ENCODE results near the gene MAPKAPK2.

The MAPKAPK2 gene

GRCh38 chr1:206683313-206683712, 1.4 kb upstream of the MAPKAPK2 start:
- no peak for DNase-seq (ENCODE audit: low spot score)

- no peak for DNase-seq (ENCODE audit: low spot score)
Observed at GRCh38 chr1:206684003-206684402, 702 bp upstream of the MAPKAPK2 start.

DNA sequence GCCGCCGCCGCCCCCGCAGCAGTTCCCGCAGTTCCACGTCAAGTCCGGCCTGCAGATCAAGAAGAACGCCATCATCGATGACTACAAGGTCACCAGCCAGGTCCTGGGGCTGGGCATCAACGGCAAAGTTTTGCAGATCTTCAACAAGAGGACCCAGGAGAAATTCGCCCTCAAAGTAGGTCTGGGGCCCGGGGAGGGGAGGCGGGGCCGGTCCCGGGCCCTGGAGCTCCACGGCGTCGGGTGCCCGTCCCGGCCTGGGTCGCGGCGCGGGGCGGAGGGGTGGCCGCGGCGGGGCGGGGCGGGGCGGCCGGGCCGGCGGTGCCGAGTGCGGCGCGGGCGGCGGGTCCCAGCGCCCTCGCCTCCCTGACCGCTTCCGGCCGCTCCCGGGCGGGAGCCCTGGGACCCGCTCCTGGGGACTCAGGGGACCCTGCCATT, 646 bp downstream of the MAPKAPK2 start:
- DNase-seq (ENCODE audit: low spot score): peak; percentile 56

DNA sequence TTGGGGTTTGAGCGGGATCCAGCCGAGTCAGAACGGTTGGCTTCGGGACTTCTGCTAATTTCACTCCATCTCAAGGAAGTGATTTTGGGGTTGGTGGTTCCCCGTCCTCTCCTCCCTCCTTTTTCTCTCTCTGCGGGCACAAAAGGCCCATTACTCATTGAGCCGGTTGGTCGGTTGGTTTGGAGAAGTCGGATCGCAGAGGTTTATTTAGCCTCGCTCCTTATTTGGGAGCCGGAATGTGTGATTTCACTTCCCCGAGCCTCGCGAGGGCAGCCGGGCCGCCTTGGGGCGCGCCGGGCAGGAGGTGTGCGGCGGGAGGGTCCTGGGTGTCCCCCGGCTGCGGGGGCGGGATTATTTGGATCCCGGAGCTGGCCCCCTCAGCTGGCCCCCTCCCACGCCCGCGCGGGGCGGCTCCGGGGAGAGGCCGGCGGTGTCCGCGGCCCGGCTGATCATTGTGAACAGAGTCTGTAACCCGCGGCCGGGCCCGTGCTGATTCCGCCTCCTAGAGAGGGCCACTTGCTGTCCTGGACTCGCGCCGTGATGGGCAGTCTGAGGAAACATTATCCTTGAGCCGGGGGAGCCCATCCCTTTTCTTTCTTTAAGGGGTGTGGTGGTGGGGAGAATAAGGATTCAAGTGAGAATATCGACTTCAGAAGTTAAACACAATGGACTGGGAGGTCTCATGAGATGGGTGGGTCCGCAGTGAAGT, 1.2 kb downstream of the MAPKAPK2 start:
- peak; percentile 62 for DNase-seq (ENCODE audit: low spot score)

- no peak for DNase-seq (ENCODE audit: low spot score)
Observed at GRCh38 chr1:206686478-206687249, 2.0 kb downstream of the MAPKAPK2 start.

DNA sequence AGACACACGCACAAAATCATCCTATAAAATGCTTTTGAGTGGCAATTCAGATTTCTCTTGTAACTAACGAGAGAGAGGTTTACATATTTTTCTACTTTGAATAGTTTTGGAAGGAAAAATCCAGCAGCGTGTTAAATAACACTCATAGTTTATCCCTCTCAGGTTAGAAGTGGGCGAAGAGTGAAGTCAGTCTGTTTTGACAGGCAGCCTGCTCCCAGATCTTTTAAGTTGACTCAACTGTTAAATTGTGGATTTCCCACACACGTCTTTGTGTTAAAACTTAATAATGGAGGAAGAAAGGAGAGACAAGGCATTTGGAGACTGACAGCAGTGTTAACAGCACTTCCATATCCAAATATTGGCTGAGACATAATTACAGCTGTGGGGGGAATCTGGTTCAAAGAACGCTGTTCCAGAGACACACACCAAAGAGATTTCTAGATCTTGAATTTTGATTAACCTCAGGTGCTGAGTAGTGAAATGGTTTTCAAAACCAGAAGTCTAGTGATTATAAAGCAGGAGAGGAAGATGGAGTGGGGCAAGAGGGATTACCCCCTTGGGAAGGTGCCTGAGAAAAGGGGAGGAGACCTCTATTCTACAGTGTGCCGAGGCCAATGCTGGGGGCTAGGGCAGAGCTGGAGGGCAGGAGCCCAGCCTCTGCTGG, 2.7 kb downstream of the MAPKAPK2 start:
- DNase-seq (ENCODE audit: low spot score): no peak

DNA sequence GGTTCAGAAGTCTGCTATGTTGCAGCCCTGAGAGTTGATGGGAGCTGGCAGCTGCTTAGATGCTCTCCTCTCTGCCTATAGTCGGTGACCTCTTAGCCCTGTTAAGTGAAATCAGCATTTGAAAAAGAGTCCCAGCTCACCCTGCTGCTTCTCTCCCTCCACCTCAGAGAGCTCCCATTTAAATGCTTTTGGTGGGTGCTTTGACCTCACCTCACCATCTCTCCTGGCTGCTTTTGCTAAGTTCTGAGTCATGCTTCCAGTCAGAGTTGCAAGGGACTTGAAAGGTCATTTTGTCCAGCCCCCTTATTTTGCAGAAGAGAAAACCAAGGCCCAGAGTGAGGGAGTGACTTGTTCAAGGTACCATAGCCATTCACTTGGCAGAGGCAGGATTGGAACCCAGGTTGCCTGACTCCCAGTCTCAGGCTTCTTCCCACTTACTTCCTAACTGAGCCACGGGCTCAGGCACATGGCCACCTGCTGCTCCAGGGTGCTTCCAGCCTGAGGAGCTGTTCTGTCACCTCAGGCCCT, 3.3 kb downstream of the MAPKAPK2 start:
- DNase-seq (ENCODE audit: low spot score): no peak

DNA sequence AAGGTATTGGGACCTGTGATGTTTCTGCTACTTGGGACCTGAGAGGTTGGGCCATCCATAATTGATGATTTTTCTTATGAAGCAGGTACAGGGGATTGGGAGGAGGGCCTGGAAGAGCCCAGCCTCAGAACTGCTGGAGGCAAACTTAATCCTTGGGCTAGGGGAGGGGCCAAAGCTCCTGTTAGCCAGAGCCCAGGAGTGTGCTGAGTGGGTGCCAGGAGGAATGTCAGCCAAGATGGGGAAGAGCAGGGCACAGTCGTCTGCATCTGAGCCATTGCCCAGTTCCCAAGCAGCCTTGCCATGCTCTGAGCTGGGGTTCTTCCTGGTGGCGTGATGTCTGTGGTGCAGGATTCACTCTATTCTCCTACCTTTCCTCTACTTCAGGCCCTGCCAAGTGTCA, 5.8 kb downstream of the MAPKAPK2 start:
- no peak for DNase-seq (ENCODE audit: low spot score)

DNA sequence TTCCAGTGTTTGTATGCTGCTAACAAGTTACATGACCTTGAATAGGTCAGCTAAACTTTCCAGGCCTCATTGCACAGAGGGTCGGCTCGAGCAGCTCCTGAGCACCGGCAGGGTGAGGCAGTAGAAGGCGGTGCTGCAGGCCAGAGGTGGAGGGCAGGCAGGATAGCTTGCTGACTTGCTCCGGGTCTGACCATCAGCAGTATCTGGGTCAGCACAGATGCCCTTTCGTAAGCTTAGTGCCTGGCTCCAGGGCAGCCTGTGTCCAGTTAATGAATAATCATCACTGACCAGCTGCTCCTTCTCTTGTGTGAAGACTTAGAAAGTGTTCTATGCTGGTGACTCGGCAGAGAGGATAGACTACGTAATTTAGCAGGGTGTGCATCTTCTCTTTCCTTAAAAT, 6.9 kb downstream of the MAPKAPK2 start:
- DNase-seq (ENCODE audit: low spot score): peak; percentile 33

- no peak for DNase-seq (ENCODE audit: low spot score)
Observed at GRCh38 chr1:206693029-206693428, 8.3 kb downstream of the MAPKAPK2 start.

DNA sequence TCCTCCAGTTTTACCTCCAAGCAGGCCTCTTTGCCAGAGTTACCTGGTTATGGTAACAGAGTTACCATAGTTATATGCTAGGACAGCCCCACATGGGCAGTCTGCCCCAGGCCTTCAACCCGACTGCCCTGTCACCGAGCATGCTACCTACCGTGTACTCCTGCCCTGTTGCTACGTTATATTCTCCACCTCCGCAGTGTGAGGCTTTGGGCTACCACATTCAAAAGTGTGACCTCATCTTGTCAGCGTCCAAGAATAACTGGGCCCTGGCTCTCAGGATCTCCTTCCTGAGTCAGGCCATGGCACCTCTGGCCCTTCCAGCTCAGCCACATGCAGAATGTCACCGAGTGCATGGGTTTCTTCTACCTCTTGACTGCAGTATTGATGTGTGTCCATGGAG, 8.9 kb downstream of the MAPKAPK2 start:
- DNase-seq (ENCODE audit: low spot score): no peak

GRCh38 chr1:206694171-206695124, 9.7 kb downstream of the MAPKAPK2 start:
- DNase-seq (ENCODE audit: low spot score): no peak

- DNase-seq (ENCODE audit: low spot score): no peak
Observed at GRCh38 chr1:206695733-206696132, 11.0 kb downstream of the MAPKAPK2 start.

- no peak for DNase-seq (ENCODE audit: low spot score)
Observed at GRCh38 chr1:206696812-206697585, 12.3 kb downstream of the MAPKAPK2 start.

DNA sequence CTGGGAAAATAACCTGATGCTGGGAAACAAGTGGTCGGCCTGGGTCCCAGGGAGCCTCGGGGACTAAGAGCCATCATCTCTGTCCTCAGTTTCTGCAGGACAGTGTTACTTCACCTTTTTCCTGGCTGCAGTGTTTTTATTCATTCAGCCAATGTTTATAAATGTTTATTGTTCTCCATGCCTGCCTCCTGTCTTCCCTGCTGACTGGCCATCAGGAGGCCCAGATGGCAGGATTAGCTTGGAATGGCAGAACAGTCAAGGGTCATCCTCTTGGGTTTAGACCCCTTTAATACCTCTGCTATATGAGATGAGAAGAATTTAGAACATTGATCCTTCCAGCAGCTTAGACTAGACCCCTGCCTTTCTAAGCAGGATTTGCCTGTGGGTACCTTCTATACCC, 13.3 kb downstream of the MAPKAPK2 start:
- DNase-seq (ENCODE audit: low spot score): no peak

- DNase-seq (ENCODE audit: low spot score): no peak
Observed at GRCh38 chr1:206699000-206699586, 14.4 kb downstream of the MAPKAPK2 start.

- no peak for DNase-seq (ENCODE audit: low spot score)
Observed at GRCh38 chr1:206699626-206700025, 14.9 kb downstream of the MAPKAPK2 start.

- no peak for DNase-seq (ENCODE audit: low spot score)
Observed at GRCh38 chr1:206700445-206701036, 15.8 kb downstream of the MAPKAPK2 start.

DNA sequence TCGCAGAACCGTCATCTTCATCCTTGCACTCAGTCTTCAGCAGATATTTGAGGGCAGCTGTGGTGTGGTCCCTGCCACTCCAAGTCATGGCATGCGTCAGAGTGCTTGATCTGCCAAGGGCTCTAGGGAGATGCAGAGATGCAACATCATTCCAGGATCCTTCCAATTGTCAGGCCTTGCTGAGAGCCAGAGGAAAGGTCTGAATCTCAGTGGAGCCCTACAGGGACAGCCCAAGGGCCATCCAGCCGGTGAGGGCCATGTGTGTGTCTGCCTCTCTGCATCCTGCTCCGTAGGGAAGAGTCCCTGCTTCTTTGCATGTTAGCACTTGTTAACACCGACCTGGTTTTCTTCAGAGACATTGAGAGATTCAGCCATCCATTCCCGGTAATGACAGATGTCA, 17.6 kb downstream of the MAPKAPK2 start:
- DNase-seq (ENCODE audit: low spot score): no peak

- no peak for DNase-seq (ENCODE audit: low spot score)
Observed at GRCh38 chr1:206702803-206703202, 18.1 kb downstream of the MAPKAPK2 start.

Measured in HuH-7.5 (cell line).